SK-N-MC (cell line): Measurements from ENCODE around the gene ZBTB7C.

Experiments used
- EZH2 ChIP-seq: fragments of 200-600 bp; sonication (generic); IDR thresholded peaks from one replicate; pipeline ENCODE4 v1.6.1; 2017; ENCODE audit warnings: antibody characterized with exemption
- POLR2AphosphoS5 ChIP-seq: IDR thresholded peaks from 2 replicates; pipeline ENCODE4 v1.6.1; 2012; ENCODE audit warnings: mild to moderate bottlenecking, low read depth, low read length, borderline replicate concordance

- peak; percentile 66 for TF ChIP-seq POLR2AphosphoS5
- TF ChIP-seq EZH2: no peak
These were observed 57.8 kb downstream of the ZBTB7C start for GRCh38 chr18:48351216-48352050.
